SK-N-SH (cell line): Measurements from ENCODE around the gene IFNA1. TPM values are rescaled to one million over a fixed set of nuclear protein-coding genes. Genes with fewer than 3 reads are reported as not detected.

Experiments used
- CTCF ChIA-PET: fragments of 300-600, 350-600 bp; formaldehyde crosslinking; extraction: SDS; loops from one replicate; lab custom pipeline; 2021; lab: Yijun Ruan, JAX
- POLR2A ChIA-PET: fragments of 350-600 bp; sonication (Branson Sonifier 250); formaldehyde crosslinking; extraction: SDS; loops from one replicate; lab custom pipeline; 2020; ENCODE audit warnings: antibody characterized with exemption, inconsistent platforms; lab: Yijun Ruan, JAX
- DNase-seq: peaks from one replicate; pipeline ENCODE4 v3.0.0; 2012
- H2AFZ ChIP-seq: fragments of 200-600 bp; sonication (generic); 2 replicates; pipeline ENCODE4 v1.8.1; 2016; ENCODE audit warnings: antibody characterized with exemption, mild to moderate bottlenecking, low read depth
- H3F3A ChIP-seq: fragments of 200-600 bp; sonication (generic); replicated peaks from 2 replicates; pipeline ENCODE3; 2016; ENCODE audit warnings: antibody characterized with exemption, mild to moderate bottlenecking; ENCODE audit not compliant: insufficient read depth
- H3K27ac ChIP-seq, 2 experiments: fragments of 200-500 bp in 1 of 2; fragments of 200-600 bp in 1 of 2; sonication (Bioruptor generic) in 1 of 2; sonication (generic), shearing (Covaris generic) in 1 of 2; 2 replicates each; pipeline versions ENCODE4 v1.5.1 to v1.6.1; 2014 to 2016; ENCODE audit warnings: low read depth in 2 of 2, inconsistent platforms in 1 of 2, low read length in 1 of 2, mild to moderate bottlenecking in 1 of 2, mixed read lengths in 1 of 2
- H3K27me3 ChIP-seq: fragments of 200-600 bp; sonication (generic), shearing (Covaris generic); 2 replicates; pipeline ENCODE4 v1.6.1; 2016; ENCODE audit warnings: mixed run types; ENCODE audit not compliant: insufficient read depth
- H3K36me3 ChIP-seq, 2 experiments: fragments of 200-500 bp in 1 of 2; fragments of 200-600 bp in 1 of 2; sonication (Bioruptor generic) in 1 of 2; sonication (generic) in 1 of 2; replicated peaks in 1 of 2; 2 replicates each; pipeline versions ENCODE3 to v1.5.1; 2014 to 2016; ENCODE audit warnings: low read length in 1 of 2, mild to moderate bottlenecking in 1 of 2; ENCODE audit not compliant: insufficient read depth in 2 of 2, control insufficient read depth in 1 of 2
- H3K4me1 ChIP-seq, 2 experiments: fragments of 200-500 bp in 1 of 2; fragments of 200-600 bp in 1 of 2; sonication (Bioruptor generic) in 1 of 2; sonication (generic), shearing (Covaris generic) in 1 of 2; 2 replicates each; pipeline versions ENCODE4 v1.5.1 to v1.6.1; 2014 to 2016; ENCODE audit warnings: low read depth in 1 of 2, low read length in 1 of 2, mixed run types in 1 of 2; ENCODE audit not compliant: insufficient read depth in 2 of 2, control insufficient read depth in 1 of 2
- H3K4me2 ChIP-seq: fragments of 200-600 bp; sonication (generic), shearing (Covaris generic); 2 replicates; pipeline ENCODE4 v1.6.1; 2017; ENCODE audit warnings: mixed run types
- H3K4me3 ChIP-seq, 2 experiments: fragments of 200-500 bp in 1 of 2; fragments of 200-600 bp in 1 of 2; sonication (Bioruptor generic) in 1 of 2; sonication (generic), shearing (Covaris generic) in 1 of 2; 2 replicates each; pipeline versions ENCODE4 v1.5.1 to v1.8.1; 2014 to 2016; ENCODE audit warnings: low read depth in 2 of 2, inconsistent platforms in 1 of 2, low read length in 1 of 2, mild to moderate bottlenecking in 1 of 2, mixed read lengths in 1 of 2, moderate library complexity in 1 of 2
- H3K79me2 ChIP-seq: fragments of 200-600 bp; sonication (generic); 2 replicates; pipeline ENCODE4 v1.8.1; 2017; ENCODE audit warnings: mild to moderate bottlenecking; ENCODE audit not compliant: insufficient read depth
- H3K9ac ChIP-seq: fragments of 200-600 bp; sonication (generic); 2 replicates; pipeline ENCODE4 v1.6.1; 2017; ENCODE audit warnings: mixed run types
- H3K9me2 ChIP-seq: fragments of 200-600 bp; sonication (generic); 2 replicates; pipeline ENCODE4 v1.6.1; 2017; ENCODE audit warnings: mixed run types
- H3K9me3 ChIP-seq: fragments of 200-600 bp; sonication (generic); 2 replicates; pipeline ENCODE4 v1.6.1; 2017; ENCODE audit warnings: mixed run types, mild to moderate bottlenecking, moderate library complexity
- H4K20me1 ChIP-seq: fragments of 200-600 bp; sonication (generic); 2 replicates; pipeline ENCODE4 v1.6.1; 2017; ENCODE audit warnings: mild to moderate bottlenecking, mixed run types; ENCODE audit not compliant: insufficient read depth
- CHD2 ChIP-seq: fragments of 150-350 bp; IDR thresholded peaks from 2 replicates; pipeline ENCODE4 v1.6.1; 2018; ENCODE audit warnings: low read length; ENCODE audit not compliant: partially characterized antibody
- CTCF ChIP-seq: fragments of 200-600 bp; sonication (generic); IDR thresholded peaks from 2 replicates; pipeline ENCODE4 v1.6.1; 2017; ENCODE audit warnings: antibody characterized with exemption, mild to moderate bottlenecking, moderate library complexity
- EZH2phosphoT487 ChIP-seq: fragments of 200-600 bp; sonication (generic); IDR thresholded peaks from 2 replicates; pipeline ENCODE4 v1.6.1; 2017; ENCODE audit warnings: low read depth, mixed run types, mild to moderate bottlenecking, antibody characterized with exemption, moderate library complexity, borderline replicate concordance
- FOSL2 ChIP-seq: IDR thresholded peaks from 2 replicates; pipeline ENCODE4 v1.4.0; 2012; ENCODE audit warnings: low read depth, mild to moderate bottlenecking, moderate library complexity, borderline replicate concordance
- FOXJ3 ChIP-seq: sonication (generic); formaldehyde crosslinking; IDR thresholded peaks from 2 replicates; pipeline ENCODE4 v1.5.1; 2020; ENCODE audit warnings: mild to moderate bottlenecking, missing genetic modification reagents
- FOXM1 ChIP-seq: IDR thresholded peaks from 2 replicates; pipeline ENCODE4 v1.4.0; 2012; ENCODE audit warnings: low read depth, mild to moderate bottlenecking
- GATA2 ChIP-seq: sonication (generic); formaldehyde crosslinking; IDR thresholded peaks from 2 replicates; pipeline ENCODE4 v1.5.0; 2020; ENCODE audit warnings: mild to moderate bottlenecking, missing genetic modification reagents
- IRF3 ChIP-seq: fragments of 150-350 bp; IDR thresholded peaks from 2 replicates; pipeline ENCODE4 v1.6.1; 2016; ENCODE audit warnings: mild to moderate bottlenecking, low read depth, low read length
- MAX ChIP-seq: IDR thresholded peaks from 2 replicates; pipeline ENCODE4 v1.4.0; 2012; ENCODE audit warnings: low read depth
- MEF2A ChIP-seq: IDR thresholded peaks from 2 replicates; pipeline ENCODE4 v1.4.0; 2012; ENCODE audit warnings: low read depth, borderline replicate concordance
- MXI1 ChIP-seq: IDR thresholded peaks from 2 replicates; pipeline ENCODE4 v1.6.1; 2012; ENCODE audit warnings: mild to moderate bottlenecking, low read depth, low read length, improper control_type of control experiment
- NRF1 ChIP-seq: IDR thresholded peaks from 2 replicates; pipeline ENCODE4 v1.6.1; 2012; ENCODE audit warnings: low read depth, mild to moderate bottlenecking, low read length
- POLR2AphosphoS5 ChIP-seq: IDR thresholded peaks from 2 replicates; pipeline ENCODE4 v1.6.1; 2012; ENCODE audit warnings: low read depth, low read length
- RFX5 ChIP-seq: IDR thresholded peaks from 2 replicates; pipeline ENCODE4 v1.6.1; 2012; ENCODE audit warnings: mild to moderate bottlenecking, improper control_type of control experiment, low read length
- RXRA ChIP-seq: IDR thresholded peaks from 2 replicates; pipeline ENCODE4 v1.4.0; 2012; ENCODE audit warnings: low read depth, mild to moderate bottlenecking, borderline replicate concordance
- SIN3A ChIP-seq: IDR thresholded peaks from 2 replicates; pipeline ENCODE4 v1.6.1; 2012; ENCODE audit warnings: low read depth, mild to moderate bottlenecking, low read length, moderate library complexity, borderline replicate concordance
- SMC3 ChIP-seq: IDR thresholded peaks from 2 replicates; pipeline ENCODE4 v1.6.1; 2012; ENCODE audit warnings: low read depth, low read length, improper control_type of control experiment
- TAF1 ChIP-seq: IDR thresholded peaks from 2 replicates; pipeline ENCODE4 v1.6.1; 2012; ENCODE audit warnings: low read depth, mild to moderate bottlenecking, low read length, moderate library complexity, borderline replicate concordance
- YY1 ChIP-seq: IDR thresholded peaks from 2 replicates; pipeline ENCODE4 v1.4.0; 2012; ENCODE audit warnings: low read depth, mild to moderate bottlenecking
- WGBS: methylation state at CpG from one replicate; pipeline ENCODE4 v1.1.6; 2017; ENCODE audit warnings: low lambda C conversion rate; 5-methylcytosine and 5-hydroxymethylcytosine counted together
- polyA plus RNA-seq, 3 experiments: library from polyadenylated mRNA; depleted of rRNA; stranded (reverse); fragments of >200 nt; gene quantifications; 2 replicates each; pipeline ENCODE4 v1.2.3, GENCODE V29; 2012
- TF ChIP-seq, protein P1 (sequence below): fragments of 150-350 bp; IDR thresholded peaks from 2 replicates; pipeline ENCODE4 v1.6.1; 2017; ENCODE audit warnings: antibody characterized with exemption, low read length, low read depth, borderline replicate concordance

IFNA1 gene
- polyA plus RNA-seq, 1 of the 3 experiments (the other 2 are of a cell fraction) = not detected

GRCh38 chr9:21481470-21482056 lies 41.3 kb downstream of the IFNA1 start:
- Histone ChIP-seq H3K27me3 (no peaks in the 10 kb centered on the region; the same call in 1 of the 2 replicates), H3K9me3 (no peaks in the 10 kb centered on the region), H3K4me3 (no peak overlapping the region), H3K4me1 (no peaks in the 10 kb centered on the region), H3K27ac (no peak overlapping the region), H4K20me1 (no peaks in the 10 kb centered on the region), H3K79me2 (no peaks in the 10 kb centered on the region), H2AFZ (no peak overlapping the region), H3K9me2 (no peaks in the 10 kb centered on the region), H3K36me3 (no peaks in the 10 kb centered on the region), H3F3A (no peaks in the 10 kb centered on the region), H3K9ac (no peak overlapping the region), H3K4me2 (no peak overlapping the region)
- WGBS = 0% methylated on average over 1 of the region's 1 CpG
- TF ChIP-seq GATA2 (CRISPR knock-in tag) (no peak), POLR2AphosphoS5 (no peak), MXI1 (no peak), IRF3 (no peak), EZH2phosphoT487 (no peak), TAF1 (no peak), CHD2 (no peak), MAX (no peak), YY1 (no peak), CTCF (no peak), MEF2A (no peak), FOSL2 (no peak), FOXJ3 (CRISPR knock-in tag) (no peak), RFX5 (no peak), NRF1 (no peak), RXRA (no peak), SMC3 (no peak), FOXM1 (no peak), SIN3A (no peak)
- TF ChIP-seq, protein P1, sequence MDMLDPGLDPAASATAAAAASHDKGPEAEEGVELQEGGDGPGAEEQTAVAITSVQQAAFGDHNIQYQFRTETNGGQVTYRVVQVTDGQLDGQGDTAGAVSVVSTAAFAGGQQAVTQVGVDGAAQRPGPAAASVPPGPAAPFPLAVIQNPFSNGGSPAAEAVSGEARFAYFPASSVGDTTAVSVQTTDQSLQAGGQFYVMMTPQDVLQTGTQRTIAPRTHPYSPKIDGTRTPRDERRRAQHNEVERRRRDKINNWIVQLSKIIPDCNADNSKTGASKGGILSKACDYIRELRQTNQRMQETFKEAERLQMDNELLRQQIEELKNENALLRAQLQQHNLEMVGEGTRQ = no peak
- ChIA-PET POLR2A (no interaction called here), CTCF (interaction anchor here (0.9 kb wide), 1 partner anchor 11 kb away, joined by 3 read pairs; no protein-coding TSS in a partner anchor)
- DNase-seq = no peak
